Measurements from ENCODE around the gene DUOX1.
A peak's percentile ranks its signal among the peaks of the same experiment; 100 is the strongest.

The DUOX1 gene

GRCh38 chr15:45156744-45157455 lies 27.1 kb downstream of the DUOX1 start:
- Histone ChIP-seq H3K36me3 (ENCODE audit: low read depth) (no peaks in the 10 kb centered on the region), H3K27me3 (ENCODE audit: insufficient read depth, poor library complexity, severe bottlenecking) (no peaks in the 10 kb centered on the region), H3K4me1 (ENCODE audit: insufficient read depth, poor library complexity, severe bottlenecking) (peaks cover 14% of the 10 kb centered on the region), H3K4me3 (ENCODE audit: severe bottlenecking) (no peak overlapping the region), H3K27ac (ENCODE audit: poor library complexity, severe bottlenecking) (peak overlapping the region; percentile 34), H3K9me3 (ENCODE audit: severe bottlenecking) (no peaks in the 10 kb centered on the region)
- TF ChIP-seq CTCF (IDR thresholded peaks at IDR 0.05; ENCODE audit: poor library complexity, severe bottlenecking), result no peak
- no peak for DNase-seq (ENCODE audit: low spot score)
- peak; percentile 51 for ATAC-seq (ENCODE audit: low read depth)

DNA sequence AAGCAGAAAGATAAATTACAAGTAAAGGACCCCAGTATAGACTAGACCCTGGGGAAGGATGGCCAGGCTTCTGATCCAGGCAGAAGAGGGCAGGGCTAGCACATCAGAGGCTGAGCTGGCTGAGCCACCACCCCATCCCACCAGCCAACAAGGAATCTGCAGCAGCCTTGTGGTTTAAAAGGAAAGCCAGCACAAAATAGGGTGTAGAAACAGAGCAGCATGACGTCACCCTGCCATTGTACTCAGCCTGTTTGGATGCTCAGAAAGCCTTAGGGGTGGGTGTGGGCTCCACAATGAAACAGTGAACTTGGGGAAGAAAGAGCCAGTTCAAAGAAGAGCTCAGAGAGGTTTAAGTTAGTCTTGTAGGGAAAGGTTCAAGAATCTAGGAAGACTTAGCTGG lies 28.2 kb downstream of the DUOX1 start:
- H3K4me3 ChIP-seq (ENCODE audit: severe bottlenecking), result no peak overlapping the region
- ATAC-seq (ENCODE audit: low read depth) (peak; percentile 62), DNase-seq (ENCODE audit: low spot score) (peak; percentile 91)
- H3K4me1 ChIP-seq (ENCODE audit: insufficient read depth, poor library complexity, severe bottlenecking), result peaks cover 25% of the 10 kb centered on the region
- H3K9me3 ChIP-seq (ENCODE audit: severe bottlenecking), result no peaks in the 10 kb centered on the region
- peak overlapping the region; percentile 34 for H3K27ac ChIP-seq (ENCODE audit: poor library complexity, severe bottlenecking)
- TF ChIP-seq CTCF (IDR thresholded peaks at IDR 0.05; ENCODE audit: poor library complexity, severe bottlenecking), result no peak
- H3K27me3 ChIP-seq (ENCODE audit: insufficient read depth, poor library complexity, severe bottlenecking), result no peaks in the 10 kb centered on the region
- H3K36me3 ChIP-seq (ENCODE audit: low read depth), result no peaks in the 10 kb centered on the region

- Histone ChIP-seq H3K9me3 (ENCODE audit: severe bottlenecking) (no peaks in the 10 kb centered on the region), H3K36me3 (ENCODE audit: low read depth) (no peaks in the 10 kb centered on the region), H3K27me3 (ENCODE audit: insufficient read depth, poor library complexity, severe bottlenecking) (no peaks in the 10 kb centered on the region), H3K4me3 (ENCODE audit: severe bottlenecking) (no peak overlapping the region), H3K27ac (ENCODE audit: poor library complexity, severe bottlenecking) (peak overlapping the region; percentile 82), H3K4me1 (ENCODE audit: insufficient read depth, poor library complexity, severe bottlenecking) (peaks cover 30% of the 10 kb centered on the region)
- ATAC-seq (ENCODE audit: low read depth) (no peak), DNase-seq (ENCODE audit: low spot score) (no peak)
- no peak for TF ChIP-seq CTCF (IDR thresholded peaks at IDR 0.05; ENCODE audit: poor library complexity, severe bottlenecking)
These were observed 31.9 kb downstream of the DUOX1 start for GRCh38 chr15:45161666-45162065.

DNA sequence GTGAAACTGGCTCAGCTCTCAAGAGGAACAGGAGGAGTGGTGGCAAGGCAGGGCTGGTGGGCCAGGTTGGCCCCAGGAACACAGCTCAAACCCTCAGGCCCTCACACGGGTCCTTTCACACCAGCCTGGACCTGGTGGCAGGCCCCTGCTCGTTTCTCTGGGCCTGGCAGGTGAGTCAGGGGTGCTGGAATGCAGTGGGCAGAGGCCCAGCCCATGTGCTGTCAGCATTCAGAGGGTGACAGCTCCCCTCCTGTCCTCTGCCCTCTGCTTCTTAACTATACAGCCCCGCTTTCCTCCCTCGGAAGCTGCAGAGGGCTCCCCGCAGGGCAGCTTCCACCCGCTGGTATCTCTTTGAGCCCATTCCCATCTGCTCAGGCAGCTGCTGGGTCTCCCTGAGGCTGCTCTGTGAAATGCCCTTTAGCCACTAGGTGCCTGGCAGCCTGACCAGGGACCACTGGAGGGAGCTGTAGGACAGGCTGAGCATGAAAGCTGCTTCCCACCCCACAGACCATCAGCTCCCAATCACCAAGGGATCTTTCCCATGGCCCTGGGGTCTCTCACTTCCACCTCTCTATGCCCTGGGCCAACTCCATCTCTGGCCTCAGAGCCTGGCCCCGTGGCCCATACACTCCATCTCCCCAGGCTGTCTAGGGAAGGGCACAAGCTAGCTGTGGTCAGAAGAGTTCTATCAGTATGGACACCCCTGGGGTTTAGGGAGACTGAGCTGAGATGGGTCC lies 33.1 kb downstream of the DUOX1 start:
- peak; percentile 83 for ATAC-seq (ENCODE audit: low read depth)
- H3K9me3 ChIP-seq (ENCODE audit: severe bottlenecking), result no peaks in the 10 kb centered on the region
- no peaks in the 10 kb centered on the region for H3K27me3 ChIP-seq (ENCODE audit: insufficient read depth, poor library complexity, severe bottlenecking)
- peaks cover 20% of the 10 kb centered on the region for H3K4me1 ChIP-seq (ENCODE audit: insufficient read depth, poor library complexity, severe bottlenecking)
- no peak overlapping the region for H3K4me3 ChIP-seq (ENCODE audit: severe bottlenecking)
- H3K27ac ChIP-seq (ENCODE audit: poor library complexity, severe bottlenecking), result peak overlapping the region; percentile 82
- DNase-seq (ENCODE audit: low spot score), result peak; percentile 97
- H3K36me3 ChIP-seq (ENCODE audit: low read depth), result no peaks in the 10 kb centered on the region
- peak; percentile 99 for TF ChIP-seq CTCF (IDR thresholded peaks at IDR 0.05; ENCODE audit: poor library complexity, severe bottlenecking)

DNA sequence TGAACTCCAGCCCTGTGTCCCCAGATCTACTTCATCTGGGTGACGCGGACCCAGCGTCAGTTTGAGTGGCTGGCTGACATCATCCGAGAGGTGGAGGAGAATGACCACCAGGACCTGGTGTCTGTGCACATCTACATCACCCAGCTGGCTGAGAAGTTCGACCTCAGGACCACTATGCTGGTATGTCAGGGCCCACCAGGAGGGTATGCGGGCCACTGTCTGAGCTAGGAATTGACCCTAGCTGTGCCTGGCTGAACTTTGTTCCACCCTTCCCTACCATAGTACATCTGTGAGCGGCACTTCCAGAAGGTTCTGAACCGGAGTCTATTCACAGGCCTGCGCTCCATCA lies 33.7 kb downstream of the DUOX1 start:
- no peak for TF ChIP-seq CTCF (IDR thresholded peaks at IDR 0.05; ENCODE audit: poor library complexity, severe bottlenecking)
- no peak overlapping the region for H3K4me3 ChIP-seq (ENCODE audit: severe bottlenecking)
- no peaks in the 10 kb centered on the region for H3K36me3 ChIP-seq (ENCODE audit: low read depth)
- peak overlapping the region; percentile 82 for H3K27ac ChIP-seq (ENCODE audit: poor library complexity, severe bottlenecking)
- peaks cover 15% of the 10 kb centered on the region for H3K4me1 ChIP-seq (ENCODE audit: insufficient read depth, poor library complexity, severe bottlenecking)
- H3K27me3 ChIP-seq (ENCODE audit: insufficient read depth, poor library complexity, severe bottlenecking), result no peaks in the 10 kb centered on the region
- DNase-seq (ENCODE audit: low spot score), result no peak
- H3K9me3 ChIP-seq (ENCODE audit: severe bottlenecking), result no peaks in the 10 kb centered on the region
- ATAC-seq (ENCODE audit: low read depth), result no peak
